HEK293 (cell line): ENCODE measurements around the gene XRN2.
"Not testable (repeated sequence)": the region's sequence is repeated elsewhere in the genome, so short reads cannot be mapped to it uniquely, and the experiment has no call there.

Experiments
- CTCF ChIA-PET: fragments of 350-600 bp; formaldehyde crosslinking; extraction: SDS; loops from one replicate; lab custom pipeline; 2021; ENCODE audit warnings: antibody characterized with exemption; lab: Yijun Ruan, JAX
- POLR2A ChIA-PET: fragments of 300-600 bp; formaldehyde crosslinking; extraction: SDS; loops from one replicate; lab custom pipeline; 2020; ENCODE audit warnings: antibody characterized with exemption, inconsistent platforms; lab: Yijun Ruan, JAX
- H3K27ac ChIP-seq: fragments of 200-500 bp; sonication (Bioruptor generic); 2 replicates; pipeline ENCODE4 v1.5.1; 2014; ENCODE audit warnings: low read depth, low read length, control low read depth, inconsistent platforms; ENCODE audit errors: extremely low read depth
- H3K36me3 ChIP-seq, 2 experiments: fragments of 200-500 bp in 1 of 2; sonication (Bioruptor generic) in 1 of 2; 1 replicate in 1 of 2; 2 replicates in 1 of 2; pipeline ENCODE4 v1.5.1; 2014 to 2017; ENCODE audit warnings: inconsistent platforms in 2 of 2, low read length in 2 of 2; ENCODE audit not compliant: control insufficient read depth in 2 of 2, insufficient read depth in 1 of 2
- H3K4me1 ChIP-seq: fragments of 200-500 bp; sonication (Bioruptor generic); 2 replicates; pipeline ENCODE4 v1.5.1; 2014; ENCODE audit warnings: mild to moderate bottlenecking, low read length, inconsistent platforms; ENCODE audit not compliant: control insufficient read depth, insufficient read depth
- H3K4me3 ChIP-seq: 2 replicates; pipeline ENCODE4 v1.5.1; 2011; ENCODE audit warnings: low read depth, mild to moderate bottlenecking, control low read depth, low read length, moderate library complexity
- H3K9me3 ChIP-seq: fragments of 200-500 bp; sonication (Bioruptor generic); 2 replicates; pipeline ENCODE4 v1.5.1; 2014; ENCODE audit warnings: low read depth, low read length, inconsistent platforms; ENCODE audit not compliant: control insufficient read depth, insufficient read depth
- KLF16 ChIP-seq: fragments of 450-650 bp; formaldehyde crosslinking; IDR thresholded peaks from 2 replicates; pipeline ENCODE4 v1.5.1; 2017; ENCODE audit warnings: missing biosample characterization, missing genetic modification characterization
- ZBTB21 ChIP-seq: fragments of 450-650 bp; formaldehyde crosslinking; IDR thresholded peaks from 2 replicates; pipeline ENCODE4 v1.5.1; 2017; ENCODE audit warnings: missing biosample characterization, missing genetic modification characterization
- ZNF146 ChIP-seq: fragments of 450-650 bp; formaldehyde crosslinking; IDR thresholded peaks from 2 replicates; pipeline ENCODE4 v1.5.1; 2016; ENCODE audit warnings: missing biosample characterization, missing genetic modification characterization
- ZNF24 ChIP-seq: fragments of 450-650 bp; formaldehyde crosslinking; IDR thresholded peaks from 2 replicates; pipeline ENCODE4 v1.5.1; 2016; ENCODE audit warnings: missing biosample characterization, missing genetic modification characterization
- ZNF701 ChIP-seq: fragments of 450-650 bp; formaldehyde crosslinking; IDR thresholded peaks from 2 replicates; pipeline ENCODE4 v1.5.1; 2016; ENCODE audit warnings: missing biosample characterization, missing genetic modification characterization
- ZSCAN23 ChIP-seq: fragments of 450-650 bp; formaldehyde crosslinking; IDR thresholded peaks from 2 replicates; pipeline ENCODE4 v1.5.1; 2016; ENCODE audit warnings: missing biosample characterization, missing genetic modification characterization
- TF ChIP-seq, protein P1 (sequence below): fragments of 450-650 bp; IDR thresholded peaks from 2 replicates; pipeline ENCODE4 v1.5.1; 2018; ENCODE audit warnings: missing biosample characterization, mild to moderate bottlenecking, missing genetic modification characterization
- TF ChIP-seq, protein P2 (sequence below): fragments of 450-650 bp; formaldehyde crosslinking; IDR thresholded peaks from 2 replicates; pipeline ENCODE4 v1.5.1; 2016; ENCODE audit warnings: missing biosample characterization, missing genetic modification characterization
- TF ChIP-seq, protein P3 (sequence below): fragments of 450-650 bp; formaldehyde crosslinking; IDR thresholded peaks from 2 replicates; pipeline ENCODE4 v1.5.1; 2016; ENCODE audit warnings: missing biosample characterization, missing genetic modification characterization
- TF ChIP-seq, protein P4 (sequence below): fragments of 450-650 bp; formaldehyde crosslinking; IDR thresholded peaks from 2 replicates; pipeline ENCODE4 v1.5.1; 2016; ENCODE audit warnings: missing biosample characterization, missing genetic modification characterization

The XRN2 gene

DNA sequence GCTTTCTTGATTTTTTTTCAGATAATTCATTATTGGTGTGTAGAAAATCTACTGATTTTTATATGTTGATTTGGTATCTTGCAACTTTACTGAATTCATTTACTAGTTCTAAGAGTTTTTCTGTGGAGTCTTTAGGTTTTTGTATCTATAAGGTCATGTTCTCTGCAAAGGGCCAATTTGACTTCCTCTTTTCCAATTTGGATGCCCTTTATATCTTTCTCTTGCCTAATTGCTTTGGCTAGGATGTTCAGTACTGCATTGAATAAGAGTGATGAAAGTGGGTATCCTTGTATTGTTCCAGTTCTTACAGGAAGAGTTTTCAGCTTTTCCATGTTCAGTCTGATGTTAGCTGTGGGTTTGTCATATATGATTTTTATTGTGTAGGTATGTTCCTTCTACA is 108.6 kb downstream of the XRN2 start:
- POLR2A ChIA-PET, result no interaction called here

DNA sequence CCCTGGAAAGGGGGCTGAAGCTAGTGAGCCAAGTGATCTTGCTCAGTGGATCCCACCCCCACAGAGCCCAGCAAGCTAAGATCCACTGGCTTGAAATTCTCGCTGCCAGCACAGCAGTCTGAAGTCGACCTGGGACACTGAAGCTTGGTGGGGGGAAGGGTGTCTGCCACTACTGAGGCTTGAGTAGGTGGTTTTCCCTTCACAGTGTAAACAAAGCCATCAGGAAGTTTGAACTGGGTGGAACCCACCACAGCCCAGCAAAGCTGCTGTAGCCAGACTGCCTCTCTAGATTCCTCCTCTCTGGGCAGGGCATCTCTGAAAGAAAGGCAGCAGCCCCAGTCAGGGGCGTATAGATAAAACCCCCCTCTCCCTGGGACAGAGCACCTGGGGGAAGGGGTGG is 110.9 kb downstream of the XRN2 start:
- POLR2A ChIA-PET, H3K27ac ChIP-seq, H3K36me3 ChIP-seq, CTCF ChIA-PET, H3K4me1 ChIP-seq, H3K9me3 ChIP-seq, H3K4me3 ChIP-seq: not testable (repeated sequence)

More for the DNA sequence above, 108.6 kb downstream of the XRN2 start:
- no peak overlapping the region for H3K4me3 ChIP-seq
- H3K9me3 ChIP-seq, result no peaks in the 10 kb centered on the region
- H3K4me1 ChIP-seq, result no peaks in the 10 kb centered on the region
- no peaks in the 10 kb centered on the region for H3K36me3 ChIP-seq
- TF ChIP-seq, protein P1, sequence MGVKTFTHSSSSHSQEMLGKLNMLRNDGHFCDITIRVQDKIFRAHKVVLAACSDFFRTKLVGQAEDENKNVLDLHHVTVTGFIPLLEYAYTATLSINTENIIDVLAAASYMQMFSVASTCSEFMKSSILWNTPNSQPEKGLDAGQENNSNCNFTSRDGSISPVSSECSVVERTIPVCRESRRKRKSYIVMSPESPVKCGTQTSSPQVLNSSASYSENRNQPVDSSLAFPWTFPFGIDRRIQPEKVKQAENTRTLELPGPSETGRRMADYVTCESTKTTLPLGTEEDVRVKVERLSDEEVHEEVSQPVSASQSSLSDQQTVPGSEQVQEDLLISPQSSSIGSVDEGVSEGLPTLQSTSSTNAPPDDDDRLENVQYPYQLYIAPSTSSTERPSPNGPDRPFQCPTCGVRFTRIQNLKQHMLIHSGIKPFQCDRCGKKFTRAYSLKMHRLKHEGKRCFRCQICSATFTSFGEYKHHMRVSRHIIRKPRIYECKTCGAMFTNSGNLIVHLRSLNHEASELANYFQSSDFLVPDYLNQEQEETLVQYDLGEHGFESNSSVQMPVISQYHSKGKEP (tag by site-specific recombination), result no peak
- TF ChIP-seq, protein P2, sequence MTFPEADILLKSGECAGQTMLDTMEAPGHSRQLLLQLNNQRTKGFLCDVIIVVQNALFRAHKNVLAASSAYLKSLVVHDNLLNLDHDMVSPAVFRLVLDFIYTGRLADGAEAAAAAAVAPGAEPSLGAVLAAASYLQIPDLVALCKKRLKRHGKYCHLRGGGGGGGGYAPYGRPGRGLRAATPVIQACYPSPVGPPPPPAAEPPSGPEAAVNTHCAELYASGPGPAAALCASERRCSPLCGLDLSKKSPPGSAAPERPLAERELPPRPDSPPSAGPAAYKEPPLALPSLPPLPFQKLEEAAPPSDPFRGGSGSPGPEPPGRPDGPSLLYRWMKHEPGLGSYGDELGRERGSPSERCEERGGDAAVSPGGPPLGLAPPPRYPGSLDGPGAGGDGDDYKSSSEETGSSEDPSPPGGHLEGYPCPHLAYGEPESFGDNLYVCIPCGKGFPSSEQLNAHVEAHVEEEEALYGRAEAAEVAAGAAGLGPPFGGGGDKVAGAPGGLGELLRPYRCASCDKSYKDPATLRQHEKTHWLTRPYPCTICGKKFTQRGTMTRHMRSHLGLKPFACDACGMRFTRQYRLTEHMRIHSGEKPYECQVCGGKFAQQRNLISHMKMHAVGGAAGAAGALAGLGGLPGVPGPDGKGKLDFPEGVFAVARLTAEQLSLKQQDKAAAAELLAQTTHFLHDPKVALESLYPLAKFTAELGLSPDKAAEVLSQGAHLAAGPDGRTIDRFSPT (tag by site-specific recombination), result no peak
- TF ChIP-seq, protein P3, sequence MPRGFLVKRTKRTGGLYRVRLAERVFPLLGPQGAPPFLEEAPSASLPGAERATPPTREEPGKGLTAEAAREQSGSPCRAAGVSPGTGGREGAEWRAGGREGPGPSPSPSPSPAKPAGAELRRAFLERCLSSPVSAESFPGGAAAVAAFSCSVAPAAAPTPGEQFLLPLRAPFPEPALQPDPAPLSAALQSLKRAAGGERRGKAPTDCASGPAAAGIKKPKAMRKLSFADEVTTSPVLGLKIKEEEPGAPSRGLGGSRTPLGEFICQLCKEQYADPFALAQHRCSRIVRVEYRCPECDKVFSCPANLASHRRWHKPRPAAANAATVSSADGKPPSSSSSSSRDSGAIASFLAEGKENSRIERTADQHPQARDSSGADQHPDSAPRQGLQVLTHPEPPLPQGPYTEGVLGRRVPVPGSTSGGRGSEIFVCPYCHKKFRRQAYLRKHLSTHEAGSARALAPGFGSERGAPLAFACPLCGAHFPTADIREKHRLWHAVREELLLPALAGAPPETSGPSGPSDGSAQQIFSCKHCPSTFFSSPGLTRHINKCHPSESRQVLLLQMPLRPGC, result no peak
- no peak for TF ChIP-seq ZNF24
- no peak for TF ChIP-seq KLF16
- TF ChIP-seq ZSCAN23 (tag by site-specific recombination), result no peak
- no peak for TF ChIP-seq ZBTB21 (tag by site-specific recombination)
- TF ChIP-seq ZNF701, result no peak
- no peak overlapping the region for H3K27ac ChIP-seq
- CTCF ChIA-PET, result no interaction called here

DNA sequence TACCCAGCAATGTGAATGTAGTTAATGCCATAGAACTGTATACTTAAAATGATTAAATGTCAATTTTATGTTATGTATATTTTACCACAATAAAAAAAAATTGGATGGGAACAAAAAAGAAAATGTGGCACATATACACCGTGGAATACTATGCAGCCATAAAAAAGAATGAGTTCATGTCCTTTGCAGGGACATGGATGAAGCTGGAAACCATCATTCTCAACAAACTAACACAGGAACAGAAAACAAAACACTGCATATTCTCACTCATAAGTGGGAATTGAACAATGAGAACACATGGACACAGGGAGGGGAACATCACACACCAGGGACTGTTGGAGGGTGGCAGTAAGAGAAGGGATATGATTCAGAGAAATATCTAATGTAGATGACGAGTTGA is 116.0 kb downstream of the XRN2 start:
- H3K4me3 ChIP-seq, H3K9me3 ChIP-seq, H3K27ac ChIP-seq, H3K36me3 ChIP-seq, POLR2A ChIA-PET, H3K4me1 ChIP-seq: not testable (repeated sequence)
- peak; percentile 92 for TF ChIP-seq ZNF146 (tag by site-specific recombination)
- TF ChIP-seq, protein P4, sequence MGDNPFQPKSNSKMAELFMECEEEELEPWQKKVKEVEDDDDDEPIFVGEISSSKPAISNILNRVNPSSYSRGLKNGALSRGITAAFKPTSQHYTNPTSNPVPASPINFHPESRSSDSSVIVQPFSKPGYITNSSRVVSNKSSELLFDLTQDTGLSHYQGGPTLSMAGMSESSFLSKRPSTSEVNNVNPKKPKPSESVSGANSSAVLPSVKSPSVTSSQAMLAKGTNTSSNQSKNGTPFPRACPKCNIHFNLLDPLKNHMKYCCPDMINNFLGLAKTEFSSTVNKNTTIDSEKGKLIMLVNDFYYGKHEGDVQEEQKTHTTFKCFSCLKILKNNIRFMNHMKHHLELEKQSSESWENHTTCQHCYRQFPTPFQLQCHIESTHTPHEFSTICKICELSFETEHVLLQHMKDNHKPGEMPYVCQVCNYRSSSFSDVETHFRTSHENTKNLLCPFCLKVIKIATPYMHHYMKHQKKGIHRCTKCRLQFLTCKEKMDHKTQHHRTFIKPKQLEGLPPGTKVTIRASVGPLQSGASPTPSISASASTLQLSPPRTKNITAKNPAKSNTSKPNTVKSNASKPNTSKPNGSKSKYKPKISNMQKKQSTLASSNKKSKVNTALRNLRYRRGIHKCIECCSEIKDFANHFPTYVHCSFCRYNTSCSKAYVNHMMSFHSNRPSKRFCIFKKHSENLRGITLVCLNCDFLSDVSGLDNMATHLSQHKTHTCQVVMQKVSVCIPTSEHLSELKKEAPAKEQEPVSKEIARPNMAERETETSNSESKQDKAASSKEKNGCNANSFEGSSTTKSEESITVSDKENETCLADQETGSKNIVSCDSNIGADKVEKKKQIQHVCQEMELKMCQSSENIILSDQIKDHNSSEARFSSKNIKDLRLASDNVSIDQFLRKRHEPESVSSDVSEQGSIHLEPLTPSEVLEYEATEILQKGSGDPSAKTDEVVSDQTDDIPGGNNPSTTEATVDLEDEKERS (tag by site-specific recombination), result peak; percentile 87; the same call in 1 of the 2 replicates
- CTCF ChIA-PET, result interaction anchor here (0.6 to 1.3 kb wide), 2 partner anchors 11 to 557 kb away, joined by 3 read pairs; no protein-coding TSS in a partner anchor
